K562 (cell line): ENCODE data around the gene MIF. TPM values are rescaled to one million over a fixed set of nuclear protein-coding genes. Genes with fewer than 3 reads are reported as not detected.

Experiments
- ETV6 ChIP-seq, 3 experiments: fragments of 150-350 bp in 1 of 3; sonication (generic) in 1 of 3; formaldehyde crosslinking in 1 of 3; IDR thresholded peaks; 2 replicates each; pipeline versions ENCODE4 v1.6.1 to v1.8.0; 2014 to 2022; ENCODE audit warnings: borderline replicate concordance in 2 of 3, low read depth in 2 of 3, antibody characterized with exemption in 1 of 3, low read length in 1 of 3, mild to moderate bottlenecking in 1 of 3, missing genetic modification reagents in 1 of 3
- MYNN ChIP-seq, 2 experiments: sonication (generic); formaldehyde crosslinking in 1 of 2; IDR thresholded peaks; 2 replicates each; pipeline versions ENCODE4 v1.5.0 to v1.6.1; 2016 to 2020; ENCODE audit warnings: antibody characterized with exemption in 1 of 2, missing genetic modification reagents in 1 of 2
- SMAD3 ChIP-seq: fragments of 450-650 bp; formaldehyde crosslinking; conservative IDR thresholded peaks from 2 replicates; pipeline ENCODE4 v1.4.0; 2020; ENCODE audit warnings: mild to moderate bottlenecking
- ZNF311 ChIP-seq: fragments of 250-450 bp; sonication (Bioruptor Pico); IDR thresholded peaks from 2 replicates; pipeline ENCODE4 v1.4.0; 2020; ENCODE audit warnings: mild to moderate bottlenecking, moderate library complexity
- polyA plus RNA-seq, 8 experiments: library from polyadenylated mRNA; depleted of rRNA in 4 of 8; stranded (reverse) in 5 of 8; unstranded in 3 of 8; fragments of >200 nt; fragmentation: Nextera tagmentation in 2 of 8; fragmentation: Illumina TruSeq in 1 of 8; extraction: Ambion mirVana in 2 of 8; extraction: Trizol in 1 of 8; gene quantifications; 2 replicates each; pipeline versions ENCODE4 v1.2.1 to v1.2.3, GENCODE V29; 2011 to 2014; ENCODE audit warnings: inconsistent platforms in 1 of 8, missing spikeins in 1 of 8
- total RNA-seq, 7 experiments: library from RNA; depleted of rRNA in 6 of 7; stranded (reverse); fragments of >200 nt in 6 of 7; fragmentation: Illumina TruSeq in 2 of 7; extraction: Trizol in 2 of 7; gene quantifications; 2 replicates each; pipeline versions ENCODE4 v1.2.1 to v1.2.3, GENCODE V29; 2011 to 2021; ENCODE audit warnings: low replicate concordance in 1 of 7
- TF ChIP-seq, protein P1 (sequence below): sonication (generic); formaldehyde crosslinking; IDR thresholded peaks from 2 replicates; pipeline ENCODE4 v1.8.1; 2022; ENCODE audit warnings: missing genetic modification reagents

Gene MIF
- total and polyA plus RNA-seq, 9 of the 15 experiments (the other 6 are each of a cell fraction or from before 2014, with no cell fraction given), result 7.4 to 666 (median 193) TPM

DNA sequence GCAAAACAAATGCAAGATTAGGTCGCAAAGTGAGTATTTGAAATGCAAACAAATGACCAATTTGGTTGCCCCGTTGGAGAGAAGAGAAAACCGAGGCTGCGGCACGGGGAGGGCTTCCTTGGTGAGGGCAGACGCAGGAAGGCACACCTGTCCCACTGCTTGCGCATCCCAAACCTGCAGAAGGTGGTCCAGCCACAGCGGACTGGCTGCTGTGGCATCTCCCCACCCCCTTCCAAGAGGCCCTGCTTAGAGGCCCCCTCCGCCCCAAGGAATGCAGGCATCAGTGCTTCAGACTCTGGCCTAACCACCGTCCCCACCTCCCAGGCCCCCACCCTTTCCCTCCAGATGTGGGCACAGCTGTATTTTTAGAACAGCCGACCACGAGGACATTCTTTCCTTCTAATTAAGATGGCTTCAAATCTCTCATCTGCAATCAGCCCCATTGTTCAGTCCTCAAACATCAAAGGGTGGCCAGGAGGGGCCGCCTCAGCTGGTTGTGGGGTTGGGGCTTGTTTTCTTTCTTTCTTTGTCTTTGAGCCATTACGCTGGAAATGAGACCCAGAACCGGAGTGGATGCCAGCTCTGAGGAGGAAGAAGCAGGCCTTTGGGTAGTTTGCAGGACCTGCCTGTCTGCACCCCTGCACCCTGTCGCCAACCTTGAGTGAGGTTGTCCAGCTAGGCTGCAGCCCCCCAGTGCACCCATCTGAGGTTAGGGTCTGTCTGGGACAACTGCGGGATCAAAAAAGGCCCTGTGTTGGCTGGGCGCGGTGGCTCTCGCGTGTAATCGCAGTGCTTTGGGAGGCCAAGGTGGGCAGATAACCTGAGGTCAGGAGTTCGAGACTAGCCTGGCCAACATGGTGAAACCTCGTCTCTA lies 46.0 kb upstream of the MIF start (continued):
- TF ChIP-seq, protein P1, sequence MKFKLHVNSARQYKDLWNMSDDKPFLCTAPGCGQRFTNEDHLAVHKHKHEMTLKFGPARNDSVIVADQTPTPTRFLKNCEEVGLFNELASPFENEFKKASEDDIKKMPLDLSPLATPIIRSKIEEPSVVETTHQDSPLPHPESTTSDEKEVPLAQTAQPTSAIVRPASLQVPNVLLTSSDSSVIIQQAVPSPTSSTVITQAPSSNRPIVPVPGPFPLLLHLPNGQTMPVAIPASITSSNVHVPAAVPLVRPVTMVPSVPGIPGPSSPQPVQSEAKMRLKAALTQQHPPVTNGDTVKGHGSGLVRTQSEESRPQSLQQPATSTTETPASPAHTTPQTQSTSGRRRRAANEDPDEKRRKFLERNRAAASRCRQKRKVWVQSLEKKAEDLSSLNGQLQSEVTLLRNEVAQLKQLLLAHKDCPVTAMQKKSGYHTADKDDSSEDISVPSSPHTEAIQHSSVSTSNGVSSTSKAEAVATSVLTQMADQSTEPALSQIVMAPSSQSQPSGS (CRISPR knock-in tag), result no peak
- no peak for TF ChIP-seq ZNF311 (CRISPR knock-in tag)
- no peak for TF ChIP-seq SMAD3 (CRISPR knock-in tag)
- TF ChIP-seq MYNN (IDR thresholded peaks at IDR 0.05), result no peak
- TF ChIP-seq MYNN (CRISPR knock-in tag; IDR thresholded peaks at IDR 0.05), result no peak
- no peak for TF ChIP-seq ETV6 (IDR thresholded peaks at IDR 0.05; ENCODE audit: borderline replicate concordance in 1 of 2, low read depth in 2 of 2, low read length in 1 of 2)
- no peak for TF ChIP-seq ETV6 (CRISPR knock-in tag; IDR thresholded peaks at IDR 0.05; ENCODE audit: borderline replicate concordance)
- TF ChIP-seq, all 486 proteins: peak for 0
